ENCODE data around the gene FMNL2. TPM values are rescaled to one million over a fixed set of nuclear protein-coding genes. Genes with fewer than 3 reads are reported as not detected.

FMNL2 gene
- total RNA-seq, 1 experiment from 2014 or later, result 37.5 TPM

GRCh38 chr2:152553518-152553917 lies 218.5 kb downstream of the FMNL2 start:
- DNase-seq (ENCODE audit: low spot score), result no peak

GRCh38 chr2:152555048-152555447 lies 220.1 kb downstream of the FMNL2 start:
- DNase-seq (ENCODE audit: low spot score), result no peak

- DNase-seq (ENCODE audit: low spot score), result no peak
Measured at GRCh38 chr2:152556506-152556905, 221.5 kb downstream of the FMNL2 start.

- DNase-seq (ENCODE audit: low spot score), result no peak
Measured at GRCh38 chr2:152557273-152557888, 222.4 kb downstream of the FMNL2 start.

GRCh38 chr2:152558158-152558984 lies 223.4 kb downstream of the FMNL2 start:
- peak; percentile 64 for DNase-seq (ENCODE audit: low spot score)

- DNase-seq (ENCODE audit: low spot score), result no peak
Measured at GRCh38 chr2:152559008-152559407, 224.0 kb downstream of the FMNL2 start.

GRCh38 chr2:152560166-152560565 lies 225.2 kb downstream of the FMNL2 start:
- no peak for DNase-seq (ENCODE audit: low spot score)

- no peak for DNase-seq (ENCODE audit: low spot score)
Measured at GRCh38 chr2:152560873-152561595, 226.1 kb downstream of the FMNL2 start.

- no peak for DNase-seq (ENCODE audit: low spot score)
Measured at GRCh38 chr2:152562198-152562884, 227.4 kb downstream of the FMNL2 start.

GRCh38 chr2:152563764-152564163 lies 228.8 kb downstream of the FMNL2 start:
- DNase-seq (ENCODE audit: low spot score), result no peak

- DNase-seq (ENCODE audit: low spot score), result no peak
Measured at GRCh38 chr2:152564754-152565551, 230.0 kb downstream of the FMNL2 start.

- no peak for DNase-seq (ENCODE audit: low spot score)
Measured at GRCh38 chr2:152565884-152566727, 231.1 kb downstream of the FMNL2 start.

- no peak for DNase-seq (ENCODE audit: low spot score)
Measured at GRCh38 chr2:152566728-152567069, 231.7 kb downstream of the FMNL2 start.

- DNase-seq (ENCODE audit: low spot score), result no peak
Measured at GRCh38 chr2:152568531-152568930, 233.6 kb downstream of the FMNL2 start.

- no peak for DNase-seq (ENCODE audit: low spot score)
Measured at GRCh38 chr2:152569186-152569585, 234.2 kb downstream of the FMNL2 start.

GRCh38 chr2:152571048-152571766 lies 236.2 kb downstream of the FMNL2 start:
- DNase-seq (ENCODE audit: low spot score), result no peak

GRCh38 chr2:152572031-152572430 lies 237.1 kb downstream of the FMNL2 start:
- DNase-seq (ENCODE audit: low spot score), result no peak

GRCh38 chr2:152573168-152573567 lies 238.2 kb downstream of the FMNL2 start:
- DNase-seq (ENCODE audit: low spot score), result peak; percentile 88

GRCh38 chr2:152577579-152577978 lies 242.6 kb downstream of the FMNL2 start:
- peak; percentile 26 for DNase-seq (ENCODE audit: low spot score)

GRCh38 chr2:152578573-152578972 lies 243.6 kb downstream of the FMNL2 start:
- no peak for DNase-seq (ENCODE audit: low spot score)
